IMR-90 (cell line): ENCODE results near the gene DENND1B.

Source experiments
- BHLHE40 ChIP-seq: fragments of 150-350 bp; IDR thresholded peaks from 2 replicates; pipeline ENCODE4 v1.6.1; 2016; ENCODE audit warnings: mild to moderate bottlenecking, low read depth, low read length
- CEBPB ChIP-seq: IDR thresholded peaks from 2 replicates; pipeline ENCODE4 v1.6.1; 2012; ENCODE audit warnings: low read depth, low read length, improper control_type of control experiment
- NFE2L2 ChIP-seq: fragments of 150-350 bp; IDR thresholded peaks from 2 replicates; pipeline ENCODE4 v1.6.1; 2016; ENCODE audit warnings: low read depth, mild to moderate bottlenecking, low read length
- POLR2A ChIP-seq: IDR thresholded peaks from 2 replicates; pipeline ENCODE4 v1.6.1; 2012; ENCODE audit warnings: mild to moderate bottlenecking, low read depth, low read length
- RAD21 ChIP-seq: IDR thresholded peaks from 2 replicates; pipeline ENCODE4 v1.6.1; 2012; ENCODE audit warnings: low read length, improper control_type of control experiment
- RFX5 ChIP-seq: IDR thresholded peaks from 2 replicates; pipeline ENCODE4 v1.8.0; 2012; ENCODE audit warnings: low read depth, mild to moderate bottlenecking, low read length, moderate library complexity
- TF ChIP-seq, protein P1 (sequence below): conservative IDR thresholded peaks from 2 replicates; pipeline ENCODE4 v1.5.1; 2012; ENCODE audit warnings: mild to moderate bottlenecking, low read depth, low read length, improper control_type of control experiment
- TF ChIP-seq, protein P2 (sequence below): fragments of 150-350 bp; IDR thresholded peaks from 2 replicates; pipeline ENCODE4 v1.6.1; 2016; ENCODE audit warnings: low read depth, mild to moderate bottlenecking, low read length, moderate library complexity, borderline replicate concordance
- TF ChIP-seq, protein P3 (sequence below): fragments of 150-350 bp; IDR thresholded peaks from 2 replicates; pipeline ENCODE4 v1.6.1; 2017; ENCODE audit warnings: mild to moderate bottlenecking, antibody characterized with exemption, low read length, low read depth

DNA sequence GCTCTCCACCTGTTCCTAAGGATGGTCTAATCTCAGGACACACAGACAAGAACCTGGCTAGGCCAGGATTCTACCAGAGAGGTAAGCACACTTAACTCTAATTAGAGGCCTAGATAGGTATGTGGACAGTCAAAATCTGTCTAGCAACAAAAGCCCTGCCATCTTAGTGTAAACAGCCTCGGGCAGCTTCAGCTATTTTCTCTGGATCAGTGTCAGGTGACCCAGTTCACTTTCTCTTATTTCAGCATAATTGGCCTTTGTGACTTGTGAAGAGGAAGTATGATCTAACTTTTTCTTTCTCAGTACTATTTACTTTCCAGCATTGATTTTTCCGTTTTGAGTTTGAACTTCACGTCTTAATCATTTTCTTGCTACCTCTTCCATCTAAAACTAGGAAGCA is 289.5 kb downstream of the DENND1B start:
- TF ChIP-seq POLR2A (no peak), RFX5 (no peak), BHLHE40 (no peak), RAD21 (no peak), NFE2L2 (no peak), CEBPB (no peak)
- TF ChIP-seq, protein P1, sequence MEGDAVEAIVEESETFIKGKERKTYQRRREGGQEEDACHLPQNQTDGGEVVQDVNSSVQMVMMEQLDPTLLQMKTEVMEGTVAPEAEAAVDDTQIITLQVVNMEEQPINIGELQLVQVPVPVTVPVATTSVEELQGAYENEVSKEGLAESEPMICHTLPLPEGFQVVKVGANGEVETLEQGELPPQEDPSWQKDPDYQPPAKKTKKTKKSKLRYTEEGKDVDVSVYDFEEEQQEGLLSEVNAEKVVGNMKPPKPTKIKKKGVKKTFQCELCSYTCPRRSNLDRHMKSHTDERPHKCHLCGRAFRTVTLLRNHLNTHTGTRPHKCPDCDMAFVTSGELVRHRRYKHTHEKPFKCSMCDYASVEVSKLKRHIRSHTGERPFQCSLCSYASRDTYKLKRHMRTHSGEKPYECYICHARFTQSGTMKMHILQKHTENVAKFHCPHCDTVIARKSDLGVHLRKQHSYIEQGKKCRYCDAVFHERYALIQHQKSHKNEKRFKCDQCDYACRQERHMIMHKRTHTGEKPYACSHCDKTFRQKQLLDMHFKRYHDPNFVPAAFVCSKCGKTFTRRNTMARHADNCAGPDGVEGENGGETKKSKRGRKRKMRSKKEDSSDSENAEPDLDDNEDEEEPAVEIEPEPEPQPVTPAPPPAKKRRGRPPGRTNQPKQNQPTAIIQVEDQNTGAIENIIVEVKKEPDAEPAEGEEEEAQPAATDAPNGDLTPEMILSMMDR: no peak
- TF ChIP-seq, protein P2, sequence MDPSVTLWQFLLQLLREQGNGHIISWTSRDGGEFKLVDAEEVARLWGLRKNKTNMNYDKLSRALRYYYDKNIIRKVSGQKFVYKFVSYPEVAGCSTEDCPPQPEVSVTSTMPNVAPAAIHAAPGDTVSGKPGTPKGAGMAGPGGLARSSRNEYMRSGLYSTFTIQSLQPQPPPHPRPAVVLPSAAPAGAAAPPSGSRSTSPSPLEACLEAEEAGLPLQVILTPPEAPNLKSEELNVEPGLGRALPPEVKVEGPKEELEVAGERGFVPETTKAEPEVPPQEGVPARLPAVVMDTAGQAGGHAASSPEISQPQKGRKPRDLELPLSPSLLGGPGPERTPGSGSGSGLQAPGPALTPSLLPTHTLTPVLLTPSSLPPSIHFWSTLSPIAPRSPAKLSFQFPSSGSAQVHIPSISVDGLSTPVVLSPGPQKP: no peak
- TF ChIP-seq, protein P3, sequence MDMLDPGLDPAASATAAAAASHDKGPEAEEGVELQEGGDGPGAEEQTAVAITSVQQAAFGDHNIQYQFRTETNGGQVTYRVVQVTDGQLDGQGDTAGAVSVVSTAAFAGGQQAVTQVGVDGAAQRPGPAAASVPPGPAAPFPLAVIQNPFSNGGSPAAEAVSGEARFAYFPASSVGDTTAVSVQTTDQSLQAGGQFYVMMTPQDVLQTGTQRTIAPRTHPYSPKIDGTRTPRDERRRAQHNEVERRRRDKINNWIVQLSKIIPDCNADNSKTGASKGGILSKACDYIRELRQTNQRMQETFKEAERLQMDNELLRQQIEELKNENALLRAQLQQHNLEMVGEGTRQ: no peak
